HepG2 (cell line): Measurements from ENCODE around the gene MEGF6. TPM values are rescaled to one million over a fixed set of nuclear protein-coding genes. Genes with fewer than 3 reads are reported as not detected.

Experiments
- ATF6 ChIP-seq: sonication (generic); formaldehyde crosslinking; conservative IDR thresholded peaks from 2 replicates; pipeline ENCODE4 v1.4.0; 2020; ENCODE audit warnings: missing genetic modification reagents
- ATRX ChIP-seq: sonication (generic); formaldehyde crosslinking; IDR thresholded peaks from 2 replicates; pipeline ENCODE4 v1.4.0; 2020; ENCODE audit warnings: missing genetic modification reagents, borderline replicate concordance
- CHD4 ChIP-seq: fragments of 200-600 bp; sonication (generic); IDR thresholded peaks from 2 replicates; pipeline ENCODE4 v1.7.0; 2017; ENCODE audit warnings: mild to moderate bottlenecking, low read length, borderline replicate concordance
- ESRRA ChIP-seq: sonication (generic); formaldehyde crosslinking; IDR thresholded peaks from 2 replicates; pipeline ENCODE4 v1.5.1; 2020; ENCODE audit warnings: mild to moderate bottlenecking, low read depth, missing genetic modification reagents
- GTF2F1 ChIP-seq: fragments of 150-350 bp; IDR thresholded peaks from 2 replicates; pipeline ENCODE4 v1.6.1; 2014; ENCODE audit warnings: low read length
- KAT8 ChIP-seq: IDR thresholded peaks from 2 replicates; pipeline ENCODE4 v1.6.1; 2016; ENCODE audit warnings: missing genetic modification reagents, missing compliant biosample characterization
- KDM5A ChIP-seq: fragments of 200-600 bp; sonication (generic); IDR thresholded peaks from 2 replicates; pipeline ENCODE4 v1.7.0; 2018; ENCODE audit warnings: antibody characterized with exemption, mild to moderate bottlenecking, low read length, borderline replicate concordance
- KLF6 ChIP-seq: IDR thresholded peaks from 2 replicates; pipeline ENCODE4 v1.8.0; 2016; ENCODE audit warnings: missing biosample characterization, missing genetic modification reagents
- MEIS2 ChIP-seq: sonication (generic); formaldehyde crosslinking; IDR thresholded peaks from 2 replicates; pipeline ENCODE4 v1.9.0; 2021; ENCODE audit warnings: mild to moderate bottlenecking, missing genetic modification reagents
- MXD3 ChIP-seq: IDR thresholded peaks from 2 replicates; pipeline ENCODE4 v1.6.1; 2016; ENCODE audit warnings: mild to moderate bottlenecking, missing biosample characterization, missing genetic modification reagents
- PBX3 ChIP-seq: sonication (generic); formaldehyde crosslinking; IDR thresholded peaks from 2 replicates; pipeline ENCODE4 v1.8.1; 2023; ENCODE audit warnings: missing genetic modification reagents, inconsistent platforms, borderline replicate concordance
- RFXANK ChIP-seq: IDR thresholded peaks from 2 replicates; pipeline ENCODE4 v1.6.1; 2016
- SAP130 ChIP-seq: IDR thresholded peaks from 2 replicates; pipeline ENCODE4 v1.6.1; 2016; ENCODE audit warnings: low read depth
- SOX13 ChIP-seq, 3 experiments: fragments of 450-650 bp in 1 of 3; sonication (generic) in 1 of 3; formaldehyde crosslinking in 1 of 3; IDR thresholded peaks in 2 of 3; conservative IDR thresholded peaks in 1 of 3; 2 replicates each; pipeline versions ENCODE4 v1.5.0 to v1.6.1; 2016 to 2020; ENCODE audit warnings: antibody characterized with exemption in 1 of 3, mild to moderate bottlenecking in 1 of 3, missing compliant biosample characterization in 1 of 3, missing genetic modification reagents in 1 of 3, moderate library complexity in 1 of 3
- TERF1 ChIP-seq: sonication (generic); formaldehyde crosslinking; IDR thresholded peaks from 2 replicates; pipeline ENCODE4 v1.8.0; 2022; ENCODE audit warnings: mild to moderate bottlenecking, missing genetic modification reagents, moderate library complexity
- THAP9 ChIP-seq: sonication (generic); formaldehyde crosslinking; IDR thresholded peaks from 2 replicates; pipeline ENCODE4; 2020; ENCODE audit warnings: missing genetic modification reagents, mild to moderate bottlenecking, borderline replicate concordance
- ZKSCAN5 ChIP-seq: sonication (generic); formaldehyde crosslinking; IDR thresholded peaks from 2 replicates; pipeline ENCODE4 v1.5.1; 2020; ENCODE audit warnings: mild to moderate bottlenecking, missing genetic modification reagents
- ZNF414 ChIP-seq: sonication (generic); formaldehyde crosslinking; IDR thresholded peaks from 2 replicates; pipeline ENCODE4 v1.5.0; 2020; ENCODE audit warnings: missing genetic modification reagents
- ZNF446 ChIP-seq: sonication (generic); formaldehyde crosslinking; IDR thresholded peaks from 2 replicates; pipeline ENCODE4 v1.5.0; 2020; ENCODE audit warnings: mild to moderate bottlenecking, missing genetic modification reagents
- ZNF672 ChIP-seq: sonication (generic); formaldehyde crosslinking; IDR thresholded peaks from 2 replicates; pipeline ENCODE4 v1.8.1; 2022; ENCODE audit warnings: missing genetic modification reagents
- ZNF75D ChIP-seq: sonication (generic); formaldehyde crosslinking; IDR thresholded peaks from 2 replicates; pipeline ENCODE4 v1.8.1; 2023; ENCODE audit warnings: missing genetic modification reagents, mild to moderate bottlenecking, borderline replicate concordance
- ZNF879 ChIP-seq: sonication (generic); formaldehyde crosslinking; IDR thresholded peaks from 2 replicates; pipeline ENCODE4 v1.8.1; 2023; ENCODE audit warnings: missing genetic modification reagents
- polyA plus RNA-seq, 8 experiments: library from polyadenylated mRNA; depleted of rRNA in 3 of 8; stranded (reverse) in 7 of 8; unstranded in 1 of 8; fragments of >200 nt; fragmentation: Illumina TruSeq in 4 of 8; extraction: Trizol in 4 of 8; gene quantifications; 2 replicates each; pipeline versions ENCODE4 v1.2.1 to v1.2.3, GENCODE V29; 2011 to 2016; ENCODE audit warnings: low read depth in 4 of 8, missing spikeins in 1 of 8, mixed read lengths in 1 of 8; ENCODE audit not compliant: insufficient read depth in 1 of 8
- total RNA-seq, 5 experiments: library from RNA; depleted of rRNA; stranded (reverse); fragments of >200 nt; fragmentation: Illumina TruSeq; extraction: Trizol; gene quantifications; 2 replicates each; pipeline ENCODE4 v1.2.3, GENCODE V29; 2016; ENCODE audit warnings: low read depth in 1 of 5

The MEGF6 gene
- total and polyA plus RNA-seq, 2 of the 13 experiments (the other 11 are each of a cell fraction or from before 2014, with no cell fraction given), result 1.9 TPM

GRCh38 chr1:3483801-3484444, 127.4 kb downstream of the MEGF6 start (continued):
- TF ChIP-seq KAT8 (CRISPR knock-in tag) (no peak), RFXANK (CRISPR knock-in tag) (no peak), PBX3 (no peak), GTF2F1 (no peak), SOX13 (IDR thresholded peaks at IDR 0.05) (no peak), SOX13 (CRISPR knock-in tag; conservative IDR thresholded peaks at IDR 0.05 in 1 of 2, IDR thresholded peaks at IDR 0.05 in 1 of 2) (no peak), MEIS2 (CRISPR knock-in tag) (0 out of 2 replicates have a peak, but pooled peaks have one; percentile 38), ZNF414 (no peak), THAP9 (CRISPR knock-in tag) (no peak), MXD3 (CRISPR knock-in tag) (no peak), TERF1 (CRISPR knock-in tag) (no peak), CHD4 (no peak), ZNF672 (CRISPR knock-in tag) (no peak), ZNF446 (CRISPR knock-in tag) (no peak), ESRRA (CRISPR knock-in tag) (no peak), ZNF75D (CRISPR knock-in tag) (no peak), ZKSCAN5 (CRISPR knock-in tag) (no peak), ATF6 (CRISPR knock-in tag) (no peak), SAP130 (CRISPR knock-in tag) (no peak; the same call in 1 of the 2 replicates), KDM5A (no peak), ZNF879 (CRISPR knock-in tag) (no peak), ATRX (no peak), KLF6 (CRISPR knock-in tag) (no peak)
